Tibial nerve (tissue), 4 donors: ENCODE data around the gene TATDN2. TPM values are rescaled to one million over a fixed set of nuclear protein-coding genes. Genes with fewer than 3 reads are reported as not detected.

ENCODE experiments used
- DNase-seq, 2 donors: peaks; one replicate each; pipeline ENCODE4 v3.0.0-alpha.2; 2019; ENCODE audit warnings: low spot score in 2 of 2
- H3K27ac ChIP-seq, 4 donors: fragments of 200-600 bp; sonication (generic) in 3 of 4; one replicate each; pipeline ENCODE4 v1.5.1; 2017 to 2019; ENCODE audit warnings: mild to moderate bottlenecking in 1 of 4
- H3K27me3 ChIP-seq, 2 donors: fragments of 200-600 bp; sonication (generic) in 1 of 2; one replicate each; pipeline versions ENCODE4 v1.5.1 to v1.6.0; 2017 to 2019
- H3K36me3 ChIP-seq, 3 donors: fragments of 200-600 bp; sonication (generic); one replicate each; pipeline ENCODE4 v1.5.1; 2018 to 2019
- H3K4me1 ChIP-seq, 4 donors: fragments of 200-600 bp; sonication (generic) in 3 of 4; one replicate each; pipeline ENCODE4 v1.5.1; 2017 to 2019
- H3K4me3 ChIP-seq, 4 donors: fragments of 200-600 bp; sonication (generic) in 3 of 4; one replicate each; pipeline ENCODE4 v1.5.1; 2017 to 2019; ENCODE audit warnings: mild to moderate bottlenecking in 1 of 4, moderate library complexity in 1 of 4
- H3K9me3 ChIP-seq, 4 donors: fragments of 200-600 bp; sonication (generic) in 3 of 4; one replicate each; pipeline ENCODE4 v1.5.1; 2017 to 2019
- EP300 ChIP-seq, 2 donors: sonication (generic); formaldehyde crosslinking; IDR thresholded peaks; one replicate each; pipeline ENCODE4 v1.6.1; 2017; ENCODE audit warnings: antibody characterized with exemption in 2 of 2, mild to moderate bottlenecking in 1 of 2
- POLR2A ChIP-seq, 2 donors: fragments of 450-650 bp; IDR thresholded peaks; one replicate each; pipeline ENCODE4 v1.6.1; 2017; ENCODE audit warnings: antibody characterized with exemption in 2 of 2, mild to moderate bottlenecking in 2 of 2, moderate library complexity in 2 of 2
- WGBS, 2 donors: methylation state at CpG; one replicate each; pipeline ENCODE4 v1.1.5; 2018; 5-methylcytosine and 5-hydroxymethylcytosine counted together
- total RNA-seq, 4 donors: library from RNA; depleted of rRNA; stranded (reverse); fragments of >200 nt; gene quantifications; one replicate each; pipeline ENCODE4 v1.1.0, GENCODE V29; 2016
- TF ChIP-seq, protein P1 (sequence below), 5 experiments: fragments of 200-600 bp in 3 of 5; fragments of 450-650 bp in 2 of 5; sonication (generic) in 3 of 5; IDR thresholded peaks; one replicate each; pipeline ENCODE4 v1.5.1; 2016 to 2019; ENCODE audit warnings: antibody characterized with exemption in 5 of 5, mild to moderate bottlenecking in 3 of 5, moderate library complexity in 2 of 5

TATDN2 gene
- total RNA-seq, 4 donors from 2014 or later = 21.2 to 28.9 (median 28.5) TPM

DNA sequence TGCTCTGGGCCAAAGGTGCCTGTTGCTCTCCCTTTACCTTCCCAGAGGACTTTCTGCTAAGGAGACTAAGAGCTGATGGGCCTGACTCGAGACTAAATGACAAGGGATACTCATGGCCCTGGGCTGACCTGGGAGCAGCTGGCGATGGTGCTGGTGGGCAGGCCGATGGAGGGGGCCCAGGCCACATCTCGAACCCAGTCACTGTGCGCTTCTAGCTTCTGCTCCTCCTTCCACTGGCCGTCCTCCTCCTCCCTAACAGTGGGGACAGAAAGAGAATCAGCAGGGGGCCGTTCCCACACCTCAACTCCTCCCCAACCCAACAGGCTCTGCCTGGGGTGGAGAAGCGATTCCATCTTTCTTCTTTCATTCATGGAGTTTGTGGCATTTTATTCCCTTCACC, 56.6 kb downstream of the TATDN2 start:
- Histone ChIP-seq H3K4me3 (no peak overlapping the region), H3K27ac (no peak overlapping the region), H3K27me3 (no peaks in the 10 kb centered on the region), H3K4me1 (no peaks in the 10 kb centered on the region), H3K36me3 (peaks cover 10 to 94% (median 20%) of the 10 kb centered on the region in 3 donors), H3K9me3 (no peaks in the 10 kb centered on the region)
- no peak for DNase-seq
- TF ChIP-seq, protein P1, sequence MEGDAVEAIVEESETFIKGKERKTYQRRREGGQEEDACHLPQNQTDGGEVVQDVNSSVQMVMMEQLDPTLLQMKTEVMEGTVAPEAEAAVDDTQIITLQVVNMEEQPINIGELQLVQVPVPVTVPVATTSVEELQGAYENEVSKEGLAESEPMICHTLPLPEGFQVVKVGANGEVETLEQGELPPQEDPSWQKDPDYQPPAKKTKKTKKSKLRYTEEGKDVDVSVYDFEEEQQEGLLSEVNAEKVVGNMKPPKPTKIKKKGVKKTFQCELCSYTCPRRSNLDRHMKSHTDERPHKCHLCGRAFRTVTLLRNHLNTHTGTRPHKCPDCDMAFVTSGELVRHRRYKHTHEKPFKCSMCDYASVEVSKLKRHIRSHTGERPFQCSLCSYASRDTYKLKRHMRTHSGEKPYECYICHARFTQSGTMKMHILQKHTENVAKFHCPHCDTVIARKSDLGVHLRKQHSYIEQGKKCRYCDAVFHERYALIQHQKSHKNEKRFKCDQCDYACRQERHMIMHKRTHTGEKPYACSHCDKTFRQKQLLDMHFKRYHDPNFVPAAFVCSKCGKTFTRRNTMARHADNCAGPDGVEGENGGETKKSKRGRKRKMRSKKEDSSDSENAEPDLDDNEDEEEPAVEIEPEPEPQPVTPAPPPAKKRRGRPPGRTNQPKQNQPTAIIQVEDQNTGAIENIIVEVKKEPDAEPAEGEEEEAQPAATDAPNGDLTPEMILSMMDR (IDR thresholded peaks at IDR 0.05) = no peak
- TF ChIP-seq POLR2A (IDR thresholded peaks at IDR 0.05) (no peak), EP300 (IDR thresholded peaks at IDR 0.05) (no peak)
- WGBS, 2 donors = 81 to 93% methylated on average over 8 of the region's 8 CpGs

GRCh38 chr3:10305331-10305902, 57.2 kb downstream of the TATDN2 start:
- no peak overlapping the region for H3K27ac ChIP-seq
- no peaks in the 10 kb centered on the region for H3K27me3 ChIP-seq
- no peak for DNase-seq
- H3K4me1 ChIP-seq = no peaks in the 10 kb centered on the region
- TF ChIP-seq EP300 (IDR thresholded peaks at IDR 0.05) (no peak), POLR2A (IDR thresholded peaks at IDR 0.05) (no peak)
- TF ChIP-seq, protein P1 (IDR thresholded peaks at IDR 0.05) = no peak
- H3K4me3 ChIP-seq = no peak overlapping the region
- no peaks in the 10 kb centered on the region for H3K9me3 ChIP-seq
- 92 to 96% methylated on average over 4 of the region's 4 CpGs for WGBS, 2 donors
- H3K36me3 ChIP-seq = peaks cover 10 to 94% (median 20%) of the 10 kb centered on the region in 3 donors

GRCh38 chr3:10306156-10306555, 57.9 kb downstream of the TATDN2 start:
- TF ChIP-seq POLR2A (IDR thresholded peaks at IDR 0.05) (no peak), EP300 (IDR thresholded peaks at IDR 0.05) (no peak)
- TF ChIP-seq, protein P1 (IDR thresholded peaks at IDR 0.05) = no peak
- Histone ChIP-seq H3K9me3 (no peaks in the 10 kb centered on the region), H3K27me3 (no peaks in the 10 kb centered on the region), H3K4me3 (no peak overlapping the region), H3K27ac (no peak overlapping the region), H3K4me1 (no peaks in the 10 kb centered on the region), H3K36me3 (peaks cover 10 to 94% (median 24%) of the 10 kb centered on the region in 3 donors)
- WGBS, 2 donors = 87 to 91% methylated on average over 3 of the region's 3 CpGs
- no peak for DNase-seq

DNA sequence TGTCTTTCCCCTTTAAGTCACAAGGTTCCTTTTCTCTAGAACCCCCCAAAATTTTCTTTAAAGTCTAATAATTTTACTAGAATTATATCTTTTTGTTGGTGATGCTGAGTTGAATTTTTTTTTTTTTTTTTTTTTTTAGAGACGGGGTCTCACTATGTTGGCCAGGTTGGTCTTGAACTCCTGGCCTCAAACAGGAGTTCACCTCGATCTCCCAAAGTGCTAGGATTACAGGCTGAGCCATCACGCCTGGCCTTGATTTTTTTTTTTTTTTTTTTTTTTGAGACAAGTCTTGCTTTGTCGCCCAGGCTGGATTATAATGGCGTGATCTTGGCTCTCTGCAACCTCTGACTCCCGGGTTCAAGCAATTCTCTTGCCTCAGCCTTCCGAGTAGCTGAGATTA, 60.4 kb downstream of the TATDN2 start:
- Histone ChIP-seq H3K4me1 (no peaks in the 10 kb centered on the region), H3K27ac (no peak overlapping the region), H3K4me3 (no peak overlapping the region), H3K36me3 (peaks cover 10 to 94% (median 26%) of the 10 kb centered on the region in 3 donors), H3K9me3 (no peaks in the 10 kb centered on the region), H3K27me3 (no peaks in the 10 kb centered on the region)
- TF ChIP-seq EP300 (IDR thresholded peaks at IDR 0.05) = no peak
- TF ChIP-seq, protein P1 (IDR thresholded peaks at IDR 0.05) = no peak
- TF ChIP-seq POLR2A (IDR thresholded peaks at IDR 0.05) = no peak
- WGBS, 2 donors = 91 to 93% methylated on average over 7 of the region's 7 CpGs
- no peak for DNase-seq

DNA sequence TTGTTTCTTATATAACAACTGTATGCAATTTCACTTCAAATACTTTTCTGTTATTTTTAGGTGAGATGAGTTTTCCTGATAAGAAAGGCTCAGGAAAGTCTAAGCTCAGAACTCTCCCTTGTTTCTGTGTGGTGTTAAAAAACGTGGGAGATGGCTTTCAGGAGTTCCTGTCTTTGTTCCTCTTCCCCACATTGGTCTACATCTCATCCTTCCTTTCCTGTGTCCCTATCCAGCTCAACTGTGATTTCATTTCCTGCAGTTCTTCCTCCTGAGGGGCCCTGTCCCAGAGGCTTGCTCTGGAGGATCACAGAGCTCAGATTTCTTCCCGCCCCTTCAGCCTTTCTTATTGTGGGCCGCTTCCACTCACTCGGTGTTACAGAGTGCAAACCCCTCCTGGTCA, 61.5 kb downstream of the TATDN2 start:
- H3K27ac ChIP-seq = no peak overlapping the region
- H3K9me3 ChIP-seq = no peaks in the 10 kb centered on the region
- H3K4me3 ChIP-seq = no peak overlapping the region
- TF ChIP-seq POLR2A (IDR thresholded peaks at IDR 0.05) (no peak), EP300 (IDR thresholded peaks at IDR 0.05) (no peak)
- TF ChIP-seq, protein P1 (IDR thresholded peaks at IDR 0.05) = no peak
- H3K4me1 ChIP-seq = no peaks in the 10 kb centered on the region
- DNase-seq = no peak
- 51 to 58% methylated on average over 4 of the region's 4 CpGs for WGBS, 2 donors
- peaks cover 11 to 94% (median 25%) of the 10 kb centered on the region in 3 donors for H3K36me3 ChIP-seq
- H3K27me3 ChIP-seq = no peaks in the 10 kb centered on the region
